SK-N-SH treated with all-trans-retinoic acid at 6 μM for 48 hours (cell line): ENCODE data around the gene DDX1.

Source experiments
- OSR1 ChIP-seq: fragments of 250-450 bp; sonication (Bioruptor Pico); IDR thresholded peaks from 2 replicates; pipeline ENCODE4 v1.8.0; 2022; ENCODE audit warnings: moderate library complexity, mild to moderate bottlenecking, inconsistent platforms
- PATZ1 ChIP-seq: fragments of 250-450 bp; sonication (Bioruptor Pico); IDR thresholded peaks from 2 replicates; pipeline ENCODE4 v1.8.0; 2020; ENCODE audit warnings: mild to moderate bottlenecking, moderate library complexity, borderline replicate concordance
- POU6F1 ChIP-seq: fragments of 250-450 bp; sonication (Bioruptor Pico); IDR thresholded peaks from 2 replicates; pipeline ENCODE4 v1.8.0; 2021; ENCODE audit warnings: low read depth, mild to moderate bottlenecking, moderate library complexity, borderline replicate concordance
- TCF4 ChIP-seq: fragments of 250-450 bp; sonication (Bioruptor Pico); IDR thresholded peaks from 2 replicates; pipeline ENCODE4 v1.8.0; 2021; ENCODE audit warnings: mild to moderate bottlenecking, moderate library complexity, borderline replicate concordance
- ZNF565 ChIP-seq: fragments of 450-650 bp; formaldehyde crosslinking; conservative IDR thresholded peaks from 2 replicates; pipeline ENCODE4 v1.5.0; 2020; ENCODE audit warnings: low read depth, mild to moderate bottlenecking, moderate library complexity

GRCh38 chr2:15568874-15569273, 22.8 kb upstream of the DDX1 start:
- TF ChIP-seq POU6F1 (CRISPR knock-in tag) (no peak), PATZ1 (CRISPR knock-in tag) (no peak), OSR1 (no peak), ZNF565 (no peak), TCF4 (no peak)
